ENCODE results near the gene EXOSC1.

DNA sequence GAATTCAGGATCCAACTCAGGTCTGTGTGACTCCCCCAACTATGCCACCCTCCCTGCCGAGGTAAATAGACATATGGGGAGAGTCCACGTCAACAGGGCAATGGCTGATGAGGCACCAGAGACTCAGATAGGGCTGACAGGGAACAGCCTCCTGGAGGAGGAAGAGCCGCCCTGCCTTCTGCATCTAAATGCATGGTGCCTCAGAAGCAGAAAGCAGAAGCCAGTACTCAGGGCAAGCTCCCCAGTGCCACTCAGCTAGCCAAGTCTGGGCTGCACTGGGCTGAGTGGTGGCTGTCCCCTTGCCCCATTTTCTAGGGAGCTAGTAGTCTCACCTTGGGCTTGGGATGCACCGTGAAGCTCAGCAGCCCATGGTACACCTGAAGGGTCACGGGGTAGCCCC lies 55.7 kb downstream of the EXOSC1 start:
- TF ChIP-seq, protein P1, sequence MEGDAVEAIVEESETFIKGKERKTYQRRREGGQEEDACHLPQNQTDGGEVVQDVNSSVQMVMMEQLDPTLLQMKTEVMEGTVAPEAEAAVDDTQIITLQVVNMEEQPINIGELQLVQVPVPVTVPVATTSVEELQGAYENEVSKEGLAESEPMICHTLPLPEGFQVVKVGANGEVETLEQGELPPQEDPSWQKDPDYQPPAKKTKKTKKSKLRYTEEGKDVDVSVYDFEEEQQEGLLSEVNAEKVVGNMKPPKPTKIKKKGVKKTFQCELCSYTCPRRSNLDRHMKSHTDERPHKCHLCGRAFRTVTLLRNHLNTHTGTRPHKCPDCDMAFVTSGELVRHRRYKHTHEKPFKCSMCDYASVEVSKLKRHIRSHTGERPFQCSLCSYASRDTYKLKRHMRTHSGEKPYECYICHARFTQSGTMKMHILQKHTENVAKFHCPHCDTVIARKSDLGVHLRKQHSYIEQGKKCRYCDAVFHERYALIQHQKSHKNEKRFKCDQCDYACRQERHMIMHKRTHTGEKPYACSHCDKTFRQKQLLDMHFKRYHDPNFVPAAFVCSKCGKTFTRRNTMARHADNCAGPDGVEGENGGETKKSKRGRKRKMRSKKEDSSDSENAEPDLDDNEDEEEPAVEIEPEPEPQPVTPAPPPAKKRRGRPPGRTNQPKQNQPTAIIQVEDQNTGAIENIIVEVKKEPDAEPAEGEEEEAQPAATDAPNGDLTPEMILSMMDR (IDR thresholded peaks at IDR 0.05; ENCODE audit: low read depth, low read length), result no peak
- TF ChIP-seq POLR2A (IDR thresholded peaks at IDR 0.05; ENCODE audit: extremely low read depth, insufficient read length), result no peak
- TF ChIP-seq, protein P2, sequence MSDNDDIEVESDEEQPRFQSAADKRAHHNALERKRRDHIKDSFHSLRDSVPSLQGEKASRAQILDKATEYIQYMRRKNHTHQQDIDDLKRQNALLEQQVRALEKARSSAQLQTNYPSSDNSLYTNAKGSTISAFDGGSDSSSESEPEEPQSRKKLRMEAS (IDR thresholded peaks at IDR 0.05; ENCODE audit: low read depth, low read length), result no peak

All from NB4 (cell line).